Activated CD8-positive, alpha-beta memory T cell treated with anti-CD3 and anti-CD28 coated beads, Interleukin-2, amount 50 U/mL, for 1 hour (primary cell): Measurements from ENCODE around the gene COLQ.
"Not testable (repeated sequence)": the region's sequence is repeated elsewhere in the genome, so short reads cannot be mapped to it uniquely, and the experiment has no call there.

ENCODE experiments used
- DNase-seq: peaks from one replicate; pipeline ENCODE4 v3.0.0-alpha.2; 2020; ENCODE audit errors: extremely low read depth

The COLQ gene

DNA sequence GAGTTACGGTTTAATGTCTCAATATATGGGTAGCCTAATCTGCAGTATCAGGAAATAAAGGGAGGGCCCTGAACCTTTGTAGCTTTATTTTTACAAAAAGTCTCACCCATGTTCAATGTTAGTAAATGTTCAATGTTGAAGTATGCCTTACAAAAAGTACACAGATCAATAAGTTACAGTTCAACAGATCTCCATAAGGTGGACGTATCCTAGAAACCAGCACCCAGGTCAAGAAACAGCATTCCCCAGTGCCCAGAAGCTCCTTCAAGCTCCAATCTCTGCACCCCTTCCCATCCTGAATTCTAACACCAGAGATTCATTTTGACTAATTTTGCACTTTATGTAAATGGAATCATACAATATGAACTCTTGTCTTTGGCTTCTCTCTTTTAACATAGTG is 31.3 kb downstream of the COLQ start:
- no peak for DNase-seq

DNA sequence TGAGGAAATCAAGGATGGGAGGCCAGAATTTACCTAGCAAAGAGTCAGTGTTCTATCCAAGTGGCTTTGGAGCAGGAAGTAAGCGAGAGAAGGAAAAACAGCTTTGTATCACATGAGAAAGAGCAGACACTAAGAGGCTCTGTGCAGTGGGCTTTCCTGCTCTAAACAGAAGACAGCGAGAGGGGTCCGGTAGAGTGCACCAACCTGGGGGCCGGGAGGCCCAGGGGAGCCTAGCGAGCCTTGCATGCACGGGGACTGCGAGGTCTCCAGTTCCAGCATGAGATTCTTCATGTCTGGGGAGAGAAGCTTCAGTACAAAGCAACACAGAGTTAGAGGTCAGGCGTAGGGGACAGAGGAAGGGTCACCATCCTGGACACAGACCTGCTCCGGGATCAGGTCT is 33.5 kb downstream of the COLQ start:
- no peak for DNase-seq

DNA sequence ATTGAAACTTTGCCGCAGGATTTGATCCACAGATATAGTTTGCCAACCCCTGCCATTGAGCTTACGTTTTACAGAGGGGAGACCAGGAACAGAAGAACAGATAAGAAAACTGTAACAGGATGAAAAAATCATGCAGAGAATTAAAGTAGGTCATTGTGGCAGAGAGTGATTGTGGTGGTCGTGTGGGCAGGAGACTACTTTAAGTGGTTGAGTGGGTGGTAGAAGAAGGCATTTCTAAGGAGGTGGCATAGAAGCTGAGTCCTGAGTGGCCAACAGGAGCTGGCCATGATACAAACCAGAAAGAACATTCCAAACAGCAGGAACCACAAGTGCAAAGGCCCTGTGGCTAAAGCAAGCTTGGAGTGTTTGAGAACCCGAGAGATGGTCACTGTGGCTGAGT is 34.5 kb downstream of the COLQ start:
- DNase-seq: no peak

DNA sequence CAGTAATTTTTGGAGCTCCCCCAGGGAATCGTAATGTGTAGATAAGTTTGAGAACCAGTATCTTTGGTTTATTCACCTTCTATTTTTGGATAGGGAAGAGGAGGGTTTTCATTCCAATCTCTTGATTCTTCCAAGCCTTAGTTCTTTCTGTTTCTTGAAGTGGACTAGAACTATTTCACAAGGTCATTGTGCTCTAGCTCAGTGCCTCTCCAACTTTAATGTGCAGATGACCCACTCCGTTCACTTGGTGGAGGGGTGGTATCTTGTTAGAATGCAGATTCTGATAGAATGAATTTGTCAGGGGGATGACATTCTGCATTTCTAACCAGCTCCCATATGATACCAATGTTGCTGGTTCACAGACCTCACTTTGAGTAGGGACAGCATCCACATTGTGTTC is 35.5 kb downstream of the COLQ start:
- no peak for DNase-seq

DNA sequence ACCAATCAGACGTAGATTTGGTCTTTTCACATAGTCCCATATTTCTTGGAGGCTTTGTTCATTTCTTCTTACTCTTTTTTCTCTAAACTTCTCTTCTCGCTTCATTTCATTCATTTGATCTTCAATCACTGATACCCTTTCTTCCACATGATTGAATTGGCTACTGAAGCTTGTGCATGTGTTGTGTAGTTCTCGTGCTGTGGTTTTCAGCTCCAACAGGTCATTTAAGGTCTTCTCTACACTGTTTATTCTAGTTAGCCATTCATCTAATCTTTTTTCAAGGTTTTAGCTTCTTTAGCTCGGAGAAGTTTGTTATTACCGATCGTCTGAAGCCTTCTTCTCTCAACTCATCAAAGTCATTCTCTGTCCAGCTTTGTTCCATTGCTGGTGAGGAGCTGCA is 37.0 kb downstream of the COLQ start:
- not testable (repeated sequence) for DNase-seq

DNA sequence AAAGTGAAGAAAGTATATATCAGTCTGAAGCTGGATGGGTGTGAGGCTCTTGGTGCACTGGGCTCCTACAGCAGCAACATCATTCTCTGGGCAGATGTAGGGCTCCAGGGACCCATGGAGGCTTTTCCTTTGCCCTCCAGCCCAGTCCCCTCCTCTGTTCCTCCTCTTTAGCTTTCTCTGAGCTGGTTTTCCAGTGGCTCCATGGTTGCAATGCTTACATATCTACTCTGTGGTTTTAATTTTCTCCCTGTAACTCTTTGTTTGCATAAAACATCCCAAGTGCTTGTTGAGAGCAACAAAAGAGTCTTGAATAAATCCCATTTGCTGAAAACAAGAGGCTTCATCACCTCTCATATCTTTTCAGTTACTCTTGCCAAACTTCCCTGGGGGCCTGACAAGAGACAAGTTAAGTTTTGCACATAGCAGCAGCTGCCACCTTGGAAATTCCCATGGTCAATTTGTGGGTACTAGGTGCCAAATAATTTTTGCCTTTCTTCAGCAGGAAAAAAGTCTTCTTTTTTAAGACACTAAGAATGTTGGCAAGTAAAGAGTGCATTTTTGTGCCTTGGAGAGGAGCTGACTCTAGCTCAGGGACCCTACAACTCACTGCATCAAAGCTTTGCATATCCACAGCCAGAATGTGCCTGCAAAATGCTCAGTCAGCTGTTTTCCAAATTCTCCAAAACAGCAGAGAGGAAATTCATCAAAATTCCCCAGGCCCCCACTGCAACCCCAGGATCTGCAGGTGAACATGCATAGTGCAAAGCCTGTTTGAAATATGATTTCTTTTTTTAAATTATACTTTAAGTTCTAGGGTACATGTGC is 41.9 kb downstream of the COLQ start:
- DNase-seq: no peak

DNA sequence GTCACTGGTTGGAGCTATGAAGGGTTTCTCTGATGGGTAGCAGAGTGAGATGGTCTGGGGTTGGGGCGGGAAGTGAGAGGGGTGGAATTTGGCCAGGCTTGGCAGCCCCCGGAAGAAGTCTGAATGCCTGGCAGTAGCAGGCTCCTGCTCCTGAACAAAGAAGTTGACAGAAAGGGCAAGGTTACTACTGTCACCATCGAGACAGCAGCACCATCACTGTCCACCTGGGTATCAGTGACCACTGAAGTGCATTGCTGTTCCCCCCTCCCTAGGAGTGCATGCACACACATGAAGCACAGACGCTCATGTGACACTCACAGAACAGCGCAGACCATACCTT is 42.9 kb downstream of the COLQ start:
- no peak for DNase-seq

DNA sequence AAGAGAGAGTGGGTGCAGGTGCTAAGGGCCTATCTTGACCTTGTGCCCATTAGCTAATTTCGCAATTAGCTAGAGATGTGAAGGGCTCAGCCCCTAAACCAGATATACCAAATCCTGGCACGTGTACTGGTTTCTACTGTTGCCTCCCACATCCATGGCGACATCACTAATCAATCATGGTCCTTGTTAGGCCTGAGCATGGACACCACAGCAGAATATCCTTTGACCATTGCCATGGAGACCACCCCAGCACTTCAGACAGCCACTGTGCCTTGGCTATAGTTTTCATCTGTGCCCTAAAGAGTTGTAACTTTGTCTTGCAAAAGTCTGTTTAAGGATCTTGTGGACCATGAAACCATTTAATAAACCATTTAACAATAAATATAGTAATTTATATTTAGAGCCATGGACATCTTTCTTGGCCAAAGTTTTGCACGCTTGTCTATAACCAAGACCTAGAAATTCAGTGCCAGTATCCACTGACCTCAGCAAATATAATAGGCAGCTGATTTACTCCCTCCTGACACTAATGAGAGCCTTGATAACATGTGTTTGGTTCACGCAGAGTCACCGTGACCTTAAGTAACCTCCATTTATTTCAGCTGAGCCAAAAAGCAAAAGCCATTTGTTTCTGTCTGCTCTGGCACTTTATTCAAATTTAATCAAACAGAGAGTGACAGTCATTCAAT is 43.4 kb downstream of the COLQ start:
- DNase-seq: no peak

DNA sequence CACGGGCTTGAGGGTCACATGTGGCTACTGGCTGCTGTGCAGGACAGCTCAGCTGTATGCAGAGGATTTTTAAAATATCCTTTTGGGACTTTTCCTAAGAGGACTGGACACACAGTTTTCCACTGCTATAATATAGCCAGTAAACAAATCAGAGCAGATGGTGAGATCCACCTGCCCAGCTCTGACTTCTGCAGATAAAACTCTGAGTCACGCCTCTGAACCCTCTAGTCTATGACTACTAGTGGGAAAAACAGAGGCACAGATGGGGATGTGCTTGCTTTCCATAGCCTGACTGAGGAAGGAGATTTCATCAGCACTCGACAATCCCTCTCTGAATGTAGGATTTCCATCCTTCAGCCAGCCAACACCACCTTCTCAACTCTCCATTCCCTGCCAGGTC is 45.1 kb downstream of the COLQ start:
- DNase-seq: no peak

DNA sequence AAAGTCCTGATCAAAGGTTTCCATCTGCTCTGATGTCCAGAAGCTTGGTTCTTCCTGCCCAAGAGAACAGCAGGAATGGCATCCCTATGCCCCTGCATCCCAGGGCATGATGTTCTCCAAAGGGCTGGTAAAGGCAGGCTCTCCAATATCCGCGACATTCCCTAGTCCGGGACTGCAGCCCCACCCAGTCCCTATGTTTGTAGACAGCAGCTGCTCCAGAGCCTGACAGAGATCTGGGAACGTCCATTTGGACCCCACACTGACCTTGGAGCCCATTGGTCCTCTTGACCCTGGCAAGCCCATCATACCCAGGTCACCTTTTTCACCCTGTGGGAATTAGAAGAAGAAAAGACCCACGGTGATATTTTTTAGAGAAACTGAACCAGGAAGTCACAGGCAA is 46.3 kb downstream of the COLQ start:
- no peak for DNase-seq

DNA sequence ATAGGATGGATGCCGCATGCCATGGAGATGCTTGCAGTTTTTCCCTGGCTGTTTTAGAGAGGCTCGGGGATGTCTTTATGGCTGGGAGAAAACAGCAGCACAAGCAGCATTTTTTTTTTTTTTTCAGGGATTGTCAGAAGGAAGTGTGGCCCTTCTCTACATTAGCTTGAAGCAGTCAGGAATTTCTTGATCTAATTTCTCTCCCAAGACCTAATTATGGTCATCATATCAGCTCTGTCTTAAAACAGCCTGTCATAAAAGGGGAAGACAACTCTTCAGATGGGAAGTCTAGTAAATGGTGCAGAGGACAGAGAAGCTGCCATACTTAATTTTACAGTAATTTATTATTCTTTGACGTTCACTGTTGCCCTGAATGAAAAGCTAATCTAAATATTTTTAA is 49.6 kb downstream of the COLQ start:
- DNase-seq: no peak

DNA sequence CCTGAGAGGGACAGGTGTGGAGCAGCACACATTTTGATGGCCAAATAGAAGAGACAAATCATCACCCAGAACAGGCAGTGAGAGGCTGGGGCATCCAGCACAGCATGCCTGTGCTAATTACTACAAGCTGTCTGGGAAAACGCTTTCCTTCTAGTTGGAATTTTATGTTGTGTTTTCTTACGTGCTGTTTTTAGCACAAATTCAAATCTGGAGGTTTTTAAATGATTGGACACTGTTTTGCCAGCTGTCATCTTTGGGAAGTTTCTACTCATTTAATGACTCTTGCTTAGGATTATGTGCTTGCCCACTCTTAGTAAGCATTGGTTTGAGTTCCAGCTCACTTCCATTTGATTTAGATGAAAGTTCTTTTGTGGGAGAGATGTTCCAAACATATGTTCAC is 50.7 kb downstream of the COLQ start:
- DNase-seq: no peak

DNA sequence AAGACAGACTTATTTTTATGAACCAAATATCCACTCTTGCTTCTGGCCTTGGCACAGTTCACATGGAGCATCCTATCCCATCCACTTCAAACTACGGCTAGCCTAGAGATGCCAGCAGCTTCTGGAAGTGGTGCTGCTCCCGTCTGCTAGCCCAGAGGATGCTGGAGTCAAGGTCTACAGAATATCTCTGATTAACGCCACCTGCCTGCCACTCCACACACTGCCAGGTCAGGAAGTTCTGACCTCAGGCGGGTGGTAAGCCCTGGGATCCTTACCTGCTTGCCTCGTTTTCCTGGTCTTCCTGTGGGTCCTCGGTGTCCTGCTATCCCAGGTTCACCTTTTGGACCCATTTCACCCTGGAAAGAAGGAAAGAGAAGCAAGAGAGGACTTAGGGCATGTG is 51.2 kb downstream of the COLQ start:
- no peak for DNase-seq

DNA sequence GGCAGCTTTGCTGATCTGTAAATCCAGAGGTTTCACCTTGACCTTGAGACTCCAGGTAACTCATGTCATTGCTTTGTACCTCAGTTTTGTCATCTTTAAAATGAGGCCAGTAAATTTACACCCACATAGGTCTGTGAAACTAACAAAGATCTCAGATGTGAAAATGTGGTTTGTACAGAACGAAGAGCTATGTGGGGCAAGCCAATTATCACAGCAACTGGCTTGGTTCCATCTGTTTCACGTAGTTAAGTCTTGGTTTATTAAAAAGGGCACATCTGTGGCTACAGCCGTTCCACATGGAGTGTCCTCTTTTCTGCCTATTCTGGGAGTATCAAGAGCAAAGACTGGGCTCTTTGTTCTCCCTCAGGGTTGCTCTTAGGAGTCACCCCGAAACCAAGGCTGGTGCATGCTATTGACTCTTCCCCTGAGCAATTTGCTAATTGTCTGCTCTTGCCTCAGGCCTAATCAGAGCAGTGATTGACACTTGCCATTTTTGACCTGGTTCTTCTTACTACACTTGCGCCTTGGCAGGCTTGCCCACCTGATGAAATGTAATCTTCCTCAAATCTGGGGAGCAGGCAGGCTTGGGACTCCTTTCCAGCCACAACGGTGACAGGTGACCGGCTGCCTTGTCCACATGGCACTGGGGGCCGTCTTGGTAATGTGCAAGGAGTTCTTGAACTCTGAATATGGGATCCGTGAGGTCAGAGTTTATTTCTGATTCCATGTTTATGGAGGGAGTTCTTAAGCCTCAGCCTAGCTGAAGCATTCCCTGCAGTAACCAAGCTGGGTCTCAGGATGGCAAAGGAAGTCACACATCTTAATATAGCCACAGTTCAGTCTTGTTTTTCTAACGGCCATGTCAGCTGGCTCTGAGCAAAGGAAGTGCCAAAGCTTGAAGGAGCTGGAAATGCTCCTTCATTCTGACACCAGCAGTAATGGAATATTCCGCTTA is 54.0 kb downstream of the COLQ start:
- no peak for DNase-seq

DNA sequence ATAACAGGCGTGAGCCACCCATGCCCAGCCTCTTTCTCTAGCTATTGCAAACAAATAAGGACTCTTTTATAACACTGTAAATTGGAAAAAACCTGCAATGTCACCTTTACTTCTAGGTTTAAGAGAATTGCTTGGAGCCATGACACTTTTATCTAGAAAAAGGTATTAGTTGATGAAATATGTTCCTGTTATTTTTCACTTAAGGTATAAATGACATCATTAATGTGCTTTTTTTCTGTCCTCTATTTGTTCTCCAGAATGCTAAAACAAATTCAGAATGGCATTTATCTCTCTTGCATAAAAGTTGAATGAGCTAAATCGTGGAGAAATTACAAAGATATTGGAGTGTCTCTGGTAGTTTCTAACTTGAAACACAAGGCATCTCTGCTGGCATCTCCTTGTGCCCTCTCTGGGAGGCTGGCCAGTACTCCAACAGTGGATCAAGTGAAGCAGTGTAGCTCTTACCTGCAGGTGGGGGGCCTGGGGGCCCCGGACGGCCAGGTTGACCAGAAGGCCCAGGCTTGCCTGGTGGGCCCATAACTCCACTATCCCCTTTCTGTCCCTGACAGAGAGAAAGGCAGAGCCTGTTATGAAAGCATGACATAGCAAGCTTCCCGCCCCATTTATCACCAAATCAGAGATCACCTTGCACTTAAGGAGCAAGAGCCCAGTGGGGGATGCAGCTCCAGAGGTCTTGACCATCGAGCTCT is 55.5 kb downstream of the COLQ start:
- DNase-seq: no peak

DNA sequence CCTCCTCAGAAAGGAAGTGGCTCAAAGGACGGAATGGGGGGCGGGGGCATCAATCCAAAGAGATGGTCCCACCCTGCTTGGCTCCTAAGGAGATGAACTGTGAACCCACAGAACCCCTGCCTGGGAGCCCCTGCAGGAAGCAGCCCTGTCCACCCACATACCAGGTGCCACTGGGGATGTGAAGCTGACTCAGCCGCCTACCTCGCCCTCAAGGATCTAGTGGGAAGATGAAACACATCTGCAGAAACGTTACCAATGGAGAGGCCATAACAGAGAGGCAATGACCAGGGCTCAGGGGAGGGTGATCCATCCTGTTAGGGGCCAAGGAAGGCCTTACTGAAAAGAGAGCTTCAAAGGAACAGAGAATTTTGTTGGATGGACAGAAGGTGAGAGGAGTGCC is 59.1 kb downstream of the COLQ start:
- no peak for DNase-seq

DNA sequence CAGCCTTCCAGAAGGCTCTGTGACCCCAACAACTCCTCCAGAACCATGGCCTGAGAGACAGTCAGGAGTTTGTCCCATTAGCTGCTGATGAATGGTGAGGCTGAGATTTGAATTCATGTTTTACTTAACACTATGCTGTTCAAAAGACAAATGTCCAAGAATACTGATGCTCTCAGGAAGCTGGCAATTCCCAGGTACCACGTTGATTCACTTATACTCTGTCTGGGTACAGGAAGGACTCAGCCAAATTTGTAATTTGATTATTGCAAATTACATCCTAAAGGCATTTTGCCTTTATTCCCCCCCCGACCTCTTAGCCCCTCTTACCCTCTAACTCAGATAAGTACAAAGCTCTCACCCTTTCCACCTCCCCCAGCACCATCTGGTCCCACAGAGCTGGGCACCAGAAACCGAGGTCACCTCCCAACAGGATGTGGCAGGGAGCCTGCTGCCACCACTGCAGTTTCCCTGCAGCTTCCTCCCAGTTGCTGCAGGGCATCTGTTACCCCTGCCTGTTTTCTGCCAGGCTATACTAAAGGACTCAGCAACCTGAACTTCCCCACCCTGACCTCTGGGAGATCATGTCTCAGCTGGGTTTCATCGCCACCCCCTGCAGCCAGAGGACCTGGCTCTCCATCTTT is 60.5 kb downstream of the COLQ start:
- no peak for DNase-seq

DNA sequence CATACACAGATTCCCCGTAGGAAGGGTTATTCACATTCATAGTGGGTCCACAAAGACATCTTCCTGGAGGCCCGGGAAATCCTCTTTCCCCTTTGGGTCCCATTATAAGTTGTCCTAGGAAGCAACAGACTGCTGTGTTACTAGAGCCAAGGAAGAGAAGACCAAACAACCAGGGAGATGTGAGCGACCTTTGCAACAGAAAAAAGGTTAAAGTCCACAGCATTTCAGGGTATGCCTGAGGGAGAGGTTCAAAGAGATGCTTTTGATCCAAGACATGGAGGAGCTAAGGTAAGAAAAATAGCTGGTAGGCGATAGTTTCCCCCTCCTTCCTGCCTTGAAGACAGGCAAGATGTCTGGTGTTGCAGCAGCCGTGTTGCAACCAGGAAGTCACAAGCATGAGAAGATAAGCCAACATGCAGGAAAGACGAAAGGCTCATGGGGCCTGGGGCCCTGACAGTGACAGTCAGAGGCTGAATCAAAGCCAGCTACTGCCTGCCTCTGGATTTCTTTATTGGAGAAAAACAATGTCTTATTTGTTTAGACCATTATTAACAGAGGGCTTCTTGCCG is 63.2 kb downstream of the COLQ start:
- no peak for DNase-seq

DNA sequence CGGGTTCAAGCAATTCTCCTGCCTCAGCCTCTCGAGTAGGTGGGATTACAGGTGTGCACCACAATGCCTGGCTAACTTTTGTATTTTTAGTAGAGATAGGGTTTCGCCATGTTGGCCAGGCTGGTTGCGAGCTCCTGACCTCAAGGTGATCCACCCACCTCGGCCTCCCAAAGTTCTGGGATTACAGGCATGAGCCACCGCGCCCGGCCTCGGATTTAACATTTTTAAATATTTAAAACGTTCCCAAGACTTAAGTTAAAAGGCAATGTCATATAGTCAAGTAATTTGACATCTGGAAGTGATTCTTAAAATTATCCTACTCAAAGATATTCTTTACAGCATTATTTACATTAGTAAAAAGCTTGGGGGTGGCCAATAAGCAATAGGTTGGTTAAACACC is 64.6 kb downstream of the COLQ start:
- DNase-seq: not testable (repeated sequence)

DNA sequence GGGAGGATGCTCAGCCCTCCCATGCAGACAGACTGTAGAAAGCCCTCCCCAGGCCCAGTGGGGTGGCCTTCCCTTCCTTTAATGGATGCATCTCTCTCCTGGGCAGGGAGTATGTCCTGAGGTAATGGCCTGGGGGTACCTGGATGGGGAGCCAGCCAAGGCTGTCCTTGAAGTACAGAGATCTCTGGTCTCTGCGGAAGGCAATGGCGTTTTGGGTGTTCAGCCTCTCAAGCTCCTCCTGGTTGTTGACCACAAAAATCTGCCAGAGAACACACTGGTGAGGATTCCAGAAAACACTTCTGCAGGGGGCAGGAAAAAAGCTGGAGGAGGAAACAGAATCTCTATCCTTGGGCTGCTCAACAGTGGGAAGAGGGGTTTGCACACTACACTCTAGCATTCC is 65.2 kb downstream of the COLQ start:
- DNase-seq: no peak

DNA sequence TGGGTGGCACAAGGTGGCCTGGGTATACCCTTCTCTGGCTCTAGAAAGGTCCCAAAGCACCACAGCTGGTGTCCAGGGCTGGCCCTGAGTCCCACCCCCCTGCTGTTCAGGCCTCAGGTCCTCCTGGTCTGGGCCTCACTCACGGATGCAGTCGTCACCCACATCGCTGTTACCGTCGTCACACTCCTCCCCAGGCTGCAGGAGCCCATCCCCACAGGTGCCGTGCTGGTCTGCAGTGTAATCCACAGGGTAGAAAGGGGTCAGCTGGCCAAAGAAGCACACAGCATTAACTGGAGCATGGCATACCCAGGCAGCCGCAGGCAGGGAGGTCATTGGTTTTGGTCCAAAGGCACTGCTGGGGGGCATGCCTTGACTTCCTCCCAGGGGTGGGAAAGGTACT is 65.8 kb downstream of the COLQ start:
- DNase-seq: no peak
